Spleen (tissue), 11 donors: ENCODE measurements around the gene STMN3. TPM values are rescaled to one million over a fixed set of nuclear protein-coding genes. Genes with fewer than 3 reads are reported as not detected.

Experiments
- DNase-seq: peaks from one replicate; pipeline ENCODE4 v3.0.0-alpha.2; 2020
- H3K27ac ChIP-seq, 8 donors: fragments of 200-600 bp; sonication (generic) in 7 of 8; 1 replicate in 4 of 8; 2 replicates in 4 of 8; pipeline versions ENCODE4 v1.5.0 to v1.8.0; 2016 to 2021; ENCODE audit warnings: inconsistent platforms in 4 of 8, mild to moderate bottlenecking in 4 of 8, moderate library complexity in 1 of 8
- H3K27me3 ChIP-seq, 7 donors: fragments of 200-600 bp; sonication (generic) in 6 of 7; replicated peaks in 1 of 7; 1 replicate in 4 of 7; 2 replicates in 3 of 7; pipeline versions ENCODE4 v1.5.0 to v1.8.0; 2016 to 2021; ENCODE audit warnings: inconsistent platforms in 3 of 7, mild to moderate bottlenecking in 1 of 7
- H3K36me3 ChIP-seq, 6 donors: fragments of 200-600 bp; sonication (generic) in 5 of 6; 1 replicate in 4 of 6; 2 replicates in 2 of 6; pipeline versions ENCODE4 v1.5.0 to v1.8.0; 2016 to 2021; ENCODE audit warnings: inconsistent platforms in 2 of 6
- H3K4me1 ChIP-seq, 6 donors: fragments of 200-600 bp; sonication (generic) in 5 of 6; 1 replicate in 3 of 6; 2 replicates in 3 of 6; pipeline versions ENCODE4 v1.5.0 to v1.8.0; 2016 to 2021; ENCODE audit warnings: inconsistent platforms in 3 of 6
- H3K4me3 ChIP-seq, 8 donors: fragments of 200-600 bp; sonication (generic) in 7 of 8; 1 replicate in 4 of 8; 2 replicates in 4 of 8; pipeline versions ENCODE4 v1.5.0 to v1.8.0; 2016 to 2021; ENCODE audit warnings: inconsistent platforms in 4 of 8, mild to moderate bottlenecking in 4 of 8, moderate library complexity in 2 of 8
- H3K9me3 ChIP-seq, 8 donors: fragments of 200-600 bp; sonication (generic) in 7 of 8; 1 replicate in 4 of 8; 2 replicates in 4 of 8; pipeline versions ENCODE4 v1.5.0 to v1.8.0; 2016 to 2021; ENCODE audit warnings: inconsistent platforms in 4 of 8
- CTCF ChIP-seq, 11 experiments: fragments of 200-600 bp in 7 of 11; fragments of 450-650 bp in 4 of 11; sonication (generic) in 4 of 11; IDR thresholded peaks in 8 of 11; conservative IDR thresholded peaks in 3 of 11; 1 replicate in 7 of 11; 2 replicates in 4 of 11; pipeline versions ENCODE4 v1.4.0 to v1.8.0; 2016 to 2021; ENCODE audit warnings: antibody characterized with exemption in 11 of 11, inconsistent platforms in 4 of 11, mild to moderate bottlenecking in 1 of 11
- POLR2A ChIP-seq, 3 donors: fragments of 450-650 bp; IDR thresholded peaks; one replicate each; pipeline ENCODE4 v1.5.1; 2017; ENCODE audit warnings: antibody characterized with exemption in 3 of 3, mild to moderate bottlenecking in 1 of 3
- POLR2AphosphoS5 ChIP-seq, 3 donors: sonication (generic); formaldehyde crosslinking; IDR thresholded peaks; one replicate each; pipeline ENCODE4 v1.5.1; 2017; ENCODE audit warnings: antibody characterized with exemption in 3 of 3
- WGBS, 5 donors: extraction: QIAGEN DNeasy Blood & Tissue Kit in 3 of 5; methylation state at CpG; one replicate each; pipeline versions ENCODE4 v1.1.5 to v1.1.7; 2013 to 2018; 5-methylcytosine and 5-hydroxymethylcytosine counted together
- intact Hi-C: fragments of 100-400 bp; cut with DNase I; formaldehyde crosslinking; loops from one replicate; pipeline ENCODE4 v1.15.0; 2023; ENCODE audit warnings: low total_unique reads
- polyA plus RNA-seq, 3 donors: library from polyadenylated mRNA; stranded (reverse); fragments of 200-250 nt; gene quantifications; one replicate each; pipeline ENCODE4 v1.2.1, GENCODE V29; 2013
- total RNA-seq, 7 donors: library from RNA; depleted of rRNA in 3 of 7; stranded (reverse); fragments of >200 nt in 3 of 7; fragmentation: NEBNext Ultra II Directional in 4 of 7; extraction: Animal tissue kit (Norgen Biotek cat#: 25700) in 4 of 7; gene quantifications; one replicate each; pipeline versions ENCODE4 v1.1.0 to v1.2.1, GENCODE V29; 2016 to 2021
- donor health status: healthy with polysubstance abuse.
- donor health status: DM: no; HTN: no; CAD: no; lungs with moderate emphysema.
- donor health status: DM: no; HTN: no; CAD: no.
- donor health status: Bipolar disorder and iron deficiency.
- donor health status: healthy.
- donor health status: DM: no; HTN: no; CAD: no.
- donor health status: DM: yes; HTN: yes; CAD: no.

Gene STMN3
- total and polyA plus RNA-seq, 10 donors: 16.1 to 57.0 (median 32.3) TPM

- intact Hi-C loops: no loop called here
- H3K27ac ChIP-seq: peak overlapping the region; percentile 73 to 100 (median 91)
- WGBS, 5 donors: 74 to 89% (median 82%) methylated on average over 18 to 19 of the region's 19 CpGs
- H3K9me3 ChIP-seq: no peaks in the 10 kb centered on the region
- no peaks in the 10 kb centered on the region for H3K36me3 ChIP-seq
- peaks cover 33 to 92% (median 73%) of the 10 kb centered on the region in 6 donors for H3K4me1 ChIP-seq
- TF ChIP-seq POLR2AphosphoS5 (IDR thresholded peaks at IDR 0.05): peak in 1 of 3 donors; percentile 59
- TF ChIP-seq POLR2A (IDR thresholded peaks at IDR 0.05): no peak
- TF ChIP-seq CTCF (IDR thresholded peaks at IDR 0.05 in 8 of 11, conservative IDR thresholded peaks at IDR 0.05 in 3 of 11): no peak
- DNase-seq: no peak
- no peaks in the 10 kb centered on the region for H3K27me3 ChIP-seq
- H3K4me3 ChIP-seq: peak overlapping the region in 1 of 8 donors; percentile 0
Observed at GRCh38 chr20:63636752-63637628, 16.2 kb downstream of the STMN3 start.

GRCh38 chr20:63635431-63636141 is 17.6 kb downstream of the STMN3 start:
- H3K27ac ChIP-seq: peak overlapping the region; percentile 73 to 100 (median 91)
- H3K36me3 ChIP-seq: no peaks in the 10 kb centered on the region
- TF ChIP-seq CTCF (IDR thresholded peaks at IDR 0.05 in 8 of 11, conservative IDR thresholded peaks at IDR 0.05 in 3 of 11): no peak
- TF ChIP-seq POLR2A (IDR thresholded peaks at IDR 0.05): peak in 1 of 3 donors; percentile 3
- TF ChIP-seq POLR2AphosphoS5 (IDR thresholded peaks at IDR 0.05): peak; percentile 77 to 87 (median 81)
- H3K4me1 ChIP-seq: peaks cover 37 to 97% (median 79%) of the 10 kb centered on the region in 6 donors
- H3K4me3 ChIP-seq: peak overlapping the region in 4 of 8 donors; percentile 4 to 55 (median 10)
- intact Hi-C loops: no loop called here
- DNase-seq: peak; percentile 95
- H3K9me3 ChIP-seq: no peaks in the 10 kb centered on the region
- WGBS, 5 donors: 26 to 51% (median 47%) methylated on average over 14 to 15 of the region's 15 CpGs
- H3K27me3 ChIP-seq: no peaks in the 10 kb centered on the region

GRCh38 chr20:63633732-63634131 is 19.5 kb downstream of the STMN3 start:
- peaks cover 29 to 94% (median 74%) of the 10 kb centered on the region in 6 donors for H3K4me1 ChIP-seq

More at GRCh38 chr20:63633732-63634131, 19.5 kb downstream of the STMN3 start:
- no peak for TF ChIP-seq POLR2AphosphoS5 (IDR thresholded peaks at IDR 0.05)
- no peak for TF ChIP-seq POLR2A (IDR thresholded peaks at IDR 0.05)
- TF ChIP-seq CTCF (IDR thresholded peaks at IDR 0.05 in 8 of 11, conservative IDR thresholded peaks at IDR 0.05 in 3 of 11): no peak
- H3K27ac ChIP-seq: peak overlapping the region in 7 of 8 donors; percentile 35 to 100 (median 91)
- no peak overlapping the region for H3K4me3 ChIP-seq
- H3K9me3 ChIP-seq: no peaks in the 10 kb centered on the region
- intact Hi-C loops: no loop called here
- no peaks in the 10 kb centered on the region for H3K27me3 ChIP-seq
- H3K36me3 ChIP-seq: peaks cover 0 to 4% (median 0%) of the 10 kb centered on the region in 6 donors
- 78 to 92% (median 85%) methylated on average over 9 of the region's 9 CpGs for WGBS, 5 donors
- DNase-seq: no peak
